ENCODE measurements around the gene ZBTB4. TPM values are rescaled to one million over a fixed set of nuclear protein-coding genes. Genes with fewer than 3 reads are reported as not detected.

The ZBTB4 gene
- total RNA-seq, 1 experiment from 2014 or later: 14.7 TPM

- no peak within 1 kb of the TSS for H3K9ac ChIP-seq (ENCODE audit: low read length)
- H3K4me2 ChIP-seq (ENCODE audit: low read length): no peak within 1 kb of the TSS
- no peaks in the 10 kb centered on the region for H3K9me2 ChIP-seq (replicated peaks; ENCODE audit: low read length)
- no peaks in the 10 kb centered on the region for H3K36me3 ChIP-seq (ENCODE audit: low read depth, low read length)
- DNase-seq (no peak), ATAC-seq (no peak)
- H3K9me3 ChIP-seq (ENCODE audit: low read length): no peaks in the 10 kb centered on the region
- no peaks in the 10 kb centered on the region for H4K20me1 ChIP-seq (ENCODE audit: low read length)
- POLR2A ChIA-PET (ENCODE audit: unreplicated experiment): no interaction called here
- TF ChIP-seq EZH2 (IDR thresholded peaks at IDR 0.05; ENCODE audit: low read length, unreplicated experiment): no peak
- TF ChIP-seq EZH2phosphoT487 (IDR thresholded peaks at IDR 0.05; ENCODE audit: borderline replicate concordance, low read length): no peak
- TF ChIP-seq, protein P1, sequence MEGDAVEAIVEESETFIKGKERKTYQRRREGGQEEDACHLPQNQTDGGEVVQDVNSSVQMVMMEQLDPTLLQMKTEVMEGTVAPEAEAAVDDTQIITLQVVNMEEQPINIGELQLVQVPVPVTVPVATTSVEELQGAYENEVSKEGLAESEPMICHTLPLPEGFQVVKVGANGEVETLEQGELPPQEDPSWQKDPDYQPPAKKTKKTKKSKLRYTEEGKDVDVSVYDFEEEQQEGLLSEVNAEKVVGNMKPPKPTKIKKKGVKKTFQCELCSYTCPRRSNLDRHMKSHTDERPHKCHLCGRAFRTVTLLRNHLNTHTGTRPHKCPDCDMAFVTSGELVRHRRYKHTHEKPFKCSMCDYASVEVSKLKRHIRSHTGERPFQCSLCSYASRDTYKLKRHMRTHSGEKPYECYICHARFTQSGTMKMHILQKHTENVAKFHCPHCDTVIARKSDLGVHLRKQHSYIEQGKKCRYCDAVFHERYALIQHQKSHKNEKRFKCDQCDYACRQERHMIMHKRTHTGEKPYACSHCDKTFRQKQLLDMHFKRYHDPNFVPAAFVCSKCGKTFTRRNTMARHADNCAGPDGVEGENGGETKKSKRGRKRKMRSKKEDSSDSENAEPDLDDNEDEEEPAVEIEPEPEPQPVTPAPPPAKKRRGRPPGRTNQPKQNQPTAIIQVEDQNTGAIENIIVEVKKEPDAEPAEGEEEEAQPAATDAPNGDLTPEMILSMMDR (conservative IDR thresholded peaks at IDR 0.05; ENCODE audit: low read depth, low read length): no peak
- no peak within 1 kb of the TSS for H3K27ac ChIP-seq (ENCODE audit: low read length)
- no peaks in the 10 kb centered on the region for H3K4me1 ChIP-seq (ENCODE audit: insufficient read depth, low read length)
- H3F3A ChIP-seq (ENCODE audit: low read length, unreplicated experiment): no peaks in the 10 kb centered on the region
- H3K4me3 ChIP-seq (ENCODE audit: low read length): no peak within 1 kb of the TSS
- no peaks in the 10 kb centered on the region for H3K27me3 ChIP-seq (ENCODE audit: low read length)
- H2AFZ ChIP-seq (ENCODE audit: low read length): no peak within 1 kb of the TSS
- no peaks in the 10 kb centered on the region for H3K79me2 ChIP-seq (ENCODE audit: low read length)
- intact Hi-C loops (cut with micrococcal nuclease): no loop called here
- CTCF ChIA-PET: no interaction called here
- no TSS peak for BruUV-seq (replicated peaks)
These were observed 50.9 kb downstream of the ZBTB4 start, which contains the start of gene SPEM3 for GRCh38 chr17:7428557-7428956. SPEM3 (plus strand) TSS chr17:7428857; CDS start chr17:7428903, 46 bp downstream.

- Histone ChIP-seq H3K4me3 (ENCODE audit: low read length) (no peak overlapping the region), H3K9me2 (replicated peaks; ENCODE audit: low read length) (no peaks in the 10 kb centered on the region), H3K4me2 (ENCODE audit: low read length) (no peak overlapping the region), H3K4me1 (ENCODE audit: insufficient read depth, low read length) (no peaks in the 10 kb centered on the region), H3K9ac (ENCODE audit: low read length) (no peak overlapping the region), H3K9me3 (ENCODE audit: low read length) (no peaks in the 10 kb centered on the region), H3K27ac (ENCODE audit: low read length) (no peak overlapping the region), H3K79me2 (ENCODE audit: low read length) (no peaks in the 10 kb centered on the region), H3F3A (ENCODE audit: low read length, unreplicated experiment) (no peaks in the 10 kb centered on the region), H2AFZ (ENCODE audit: low read length) (no peak overlapping the region), H4K20me1 (ENCODE audit: low read length) (no peaks in the 10 kb centered on the region), H3K36me3 (ENCODE audit: low read depth, low read length) (no peaks in the 10 kb centered on the region), H3K27me3 (ENCODE audit: low read length) (no peaks in the 10 kb centered on the region)
- ATAC-seq (no peak), DNase-seq (no peak)
- no TSS peak for BruUV-seq (replicated peaks)
- ChIA-PET CTCF (no interaction called here), POLR2A (ENCODE audit: unreplicated experiment) (no interaction called here)
- TF ChIP-seq EZH2 (IDR thresholded peaks at IDR 0.05; ENCODE audit: low read length, unreplicated experiment) (no peak), EZH2phosphoT487 (IDR thresholded peaks at IDR 0.05; ENCODE audit: borderline replicate concordance, low read length) (no peak)
- TF ChIP-seq, protein P1 (conservative IDR thresholded peaks at IDR 0.05; ENCODE audit: low read depth, low read length): no peak
- intact Hi-C loops (cut with micrococcal nuclease): no loop called here
These were observed 51.9 kb downstream of the ZBTB4 start for GRCh38 chr17:7427549-7427948.

DNA sequence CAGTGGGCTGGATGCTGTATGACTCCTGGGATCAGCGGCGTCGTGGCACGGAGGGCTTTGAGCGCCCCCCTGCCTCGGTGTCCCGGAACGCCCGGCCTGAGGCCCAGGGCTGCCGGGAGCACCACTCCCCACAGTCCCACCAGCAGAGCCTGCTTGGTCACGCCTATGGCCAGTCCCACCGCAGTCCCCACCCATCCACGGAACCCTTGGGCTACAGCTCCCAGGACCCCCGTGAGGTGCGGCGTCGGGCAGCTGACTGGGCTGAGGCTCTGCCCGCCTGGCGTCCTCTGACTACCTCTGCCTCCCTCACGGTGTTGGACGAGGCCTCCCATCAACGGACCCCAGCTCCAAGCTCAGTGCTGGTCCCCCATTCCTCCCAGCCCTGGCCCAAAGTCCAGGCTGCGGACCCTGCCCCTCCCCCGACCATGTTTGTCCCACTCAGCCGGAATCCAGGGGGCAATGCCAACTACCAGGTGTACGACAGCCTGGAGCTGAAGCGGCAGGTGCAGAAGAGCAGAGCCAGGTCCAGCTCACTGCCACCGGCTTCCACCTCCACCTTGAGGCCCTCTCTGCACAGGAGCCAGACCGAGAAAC is 52.4 kb downstream of the ZBTB4 start:
- no peaks in the 10 kb centered on the region for H4K20me1 ChIP-seq (ENCODE audit: low read length)
- CTCF ChIA-PET: no interaction called here
- H3K36me3 ChIP-seq (ENCODE audit: low read depth, low read length): no peaks in the 10 kb centered on the region
- ATAC-seq (no peak), DNase-seq (no peak)
- H3K9me2 ChIP-seq (replicated peaks; ENCODE audit: low read length): no peaks in the 10 kb centered on the region
- H3K79me2 ChIP-seq (ENCODE audit: low read length): no peaks in the 10 kb centered on the region
- H3K9ac ChIP-seq (ENCODE audit: low read length): no peak overlapping the region
- H3F3A ChIP-seq (ENCODE audit: low read length, unreplicated experiment): no peaks in the 10 kb centered on the region
- no peak for TF ChIP-seq EZH2phosphoT487 (IDR thresholded peaks at IDR 0.05; ENCODE audit: borderline replicate concordance, low read length)
- TF ChIP-seq, protein P1 (conservative IDR thresholded peaks at IDR 0.05; ENCODE audit: low read depth, low read length): no peak
- TF ChIP-seq EZH2 (IDR thresholded peaks at IDR 0.05; ENCODE audit: low read length, unreplicated experiment): no peak
- no peaks in the 10 kb centered on the region for H3K27me3 ChIP-seq (ENCODE audit: low read length)
- H3K4me3 ChIP-seq (ENCODE audit: low read length): no peak overlapping the region
- H2AFZ ChIP-seq (ENCODE audit: low read length): no peak overlapping the region
- no peaks in the 10 kb centered on the region for H3K4me1 ChIP-seq (ENCODE audit: insufficient read depth, low read length)
- H3K27ac ChIP-seq (ENCODE audit: low read length): no peak overlapping the region
- BruUV-seq (replicated peaks): no TSS peak
- H3K9me3 ChIP-seq (ENCODE audit: low read length): no peaks in the 10 kb centered on the region
- no peak overlapping the region for H3K4me2 ChIP-seq (ENCODE audit: low read length)
- intact Hi-C loops (cut with micrococcal nuclease): no loop called here
- POLR2A ChIA-PET (ENCODE audit: unreplicated experiment): no interaction called here

Measured in PC-3 (cell line).